ENCODE results near the gene SORT1. TPM values are rescaled to one million over a fixed set of nuclear protein-coding genes. Genes with fewer than 3 reads are reported as not detected.
"Not testable (repeated sequence)": the region's sequence is repeated elsewhere in the genome, so short reads cannot be mapped to it uniquely, and the experiment has no call there.

The SORT1 gene
- total and polyA plus RNA-seq, 4 donors: 1.0 to 10.6 (median 3.4) TPM

DNA sequence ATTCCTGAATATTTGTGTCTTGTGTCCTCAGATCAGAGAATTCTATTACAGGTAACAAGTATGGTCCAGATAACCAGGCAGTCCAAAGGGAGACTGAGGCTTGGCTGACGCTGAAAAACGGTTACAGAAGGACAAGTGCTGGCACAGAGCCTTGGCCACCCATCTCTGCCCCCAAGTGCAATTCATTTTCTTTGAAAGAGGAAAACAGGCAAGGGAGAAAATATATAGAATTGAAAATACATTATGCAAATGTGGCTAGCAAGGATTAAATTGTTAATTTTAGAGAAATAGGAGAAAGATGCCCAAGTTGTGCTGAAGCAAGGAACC is 1.2 kb downstream of the SORT1 start (continued):
- TF ChIP-seq, protein P1, sequence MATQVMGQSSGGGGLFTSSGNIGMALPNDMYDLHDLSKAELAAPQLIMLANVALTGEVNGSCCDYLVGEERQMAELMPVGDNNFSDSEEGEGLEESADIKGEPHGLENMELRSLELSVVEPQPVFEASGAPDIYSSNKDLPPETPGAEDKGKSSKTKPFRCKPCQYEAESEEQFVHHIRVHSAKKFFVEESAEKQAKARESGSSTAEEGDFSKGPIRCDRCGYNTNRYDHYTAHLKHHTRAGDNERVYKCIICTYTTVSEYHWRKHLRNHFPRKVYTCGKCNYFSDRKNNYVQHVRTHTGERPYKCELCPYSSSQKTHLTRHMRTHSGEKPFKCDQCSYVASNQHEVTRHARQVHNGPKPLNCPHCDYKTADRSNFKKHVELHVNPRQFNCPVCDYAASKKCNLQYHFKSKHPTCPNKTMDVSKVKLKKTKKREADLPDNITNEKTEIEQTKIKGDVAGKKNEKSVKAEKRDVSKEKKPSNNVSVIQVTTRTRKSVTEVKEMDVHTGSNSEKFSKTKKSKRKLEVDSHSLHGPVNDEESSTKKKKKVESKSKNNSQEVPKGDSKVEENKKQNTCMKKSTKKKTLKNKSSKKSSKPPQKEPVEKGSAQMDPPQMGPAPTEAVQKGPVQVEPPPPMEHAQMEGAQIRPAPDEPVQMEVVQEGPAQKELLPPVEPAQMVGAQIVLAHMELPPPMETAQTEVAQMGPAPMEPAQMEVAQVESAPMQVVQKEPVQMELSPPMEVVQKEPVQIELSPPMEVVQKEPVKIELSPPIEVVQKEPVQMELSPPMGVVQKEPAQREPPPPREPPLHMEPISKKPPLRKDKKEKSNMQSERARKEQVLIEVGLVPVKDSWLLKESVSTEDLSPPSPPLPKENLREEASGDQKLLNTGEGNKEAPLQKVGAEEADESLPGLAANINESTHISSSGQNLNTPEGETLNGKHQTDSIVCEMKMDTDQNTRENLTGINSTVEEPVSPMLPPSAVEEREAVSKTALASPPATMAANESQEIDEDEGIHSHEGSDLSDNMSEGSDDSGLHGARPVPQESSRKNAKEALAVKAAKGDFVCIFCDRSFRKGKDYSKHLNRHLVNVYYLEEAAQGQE (IDR thresholded peaks at IDR 0.05): no peak

DNA sequence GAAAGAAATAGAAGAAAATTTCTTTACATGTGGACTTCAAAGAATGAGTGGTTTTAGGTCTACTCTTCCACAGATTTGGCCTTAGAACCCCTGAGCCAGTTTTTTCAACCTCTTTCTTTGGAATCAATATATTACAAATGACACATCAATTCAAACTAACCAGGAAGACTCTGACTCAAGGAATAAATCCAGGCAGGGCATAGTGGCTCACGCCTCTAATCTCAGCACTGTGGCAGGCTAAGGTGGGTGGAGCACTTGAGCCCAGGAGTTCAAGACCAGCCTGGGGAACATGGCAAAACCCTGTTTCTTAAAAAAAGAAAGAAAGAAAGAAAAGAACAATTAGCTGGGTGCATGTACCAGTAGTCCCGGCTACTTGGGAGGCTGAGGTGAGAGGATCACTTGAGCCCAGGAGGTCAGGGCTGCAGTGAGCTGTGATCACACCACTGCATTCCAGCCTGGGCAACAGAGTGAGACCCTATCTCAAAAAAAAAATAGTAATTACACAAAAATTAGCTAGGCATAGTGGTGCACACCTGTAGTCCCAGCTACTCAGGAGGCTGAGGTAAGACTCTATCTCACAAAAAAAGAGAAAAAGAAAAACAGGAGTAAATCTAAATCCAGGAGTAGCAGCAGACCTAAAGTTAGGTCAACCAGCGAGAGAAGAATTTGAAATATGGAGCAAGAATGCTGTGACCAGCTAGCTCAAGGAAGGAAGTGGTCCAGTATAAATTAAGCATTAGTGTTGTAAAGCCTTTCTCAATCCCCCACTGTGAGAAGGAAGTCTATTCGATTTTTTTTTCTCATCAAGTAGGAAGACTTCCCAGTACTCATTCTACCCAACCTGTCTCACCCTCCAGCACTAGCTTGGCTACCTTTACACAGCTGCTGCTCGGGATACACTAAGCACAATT is 1.9 kb downstream of the SORT1 start:
- no peaks in the 10 kb centered on the region for H3K9me3 ChIP-seq (ENCODE audit: control insufficient read depth in 4 of 4, low read length in 3 of 4)

DNA sequence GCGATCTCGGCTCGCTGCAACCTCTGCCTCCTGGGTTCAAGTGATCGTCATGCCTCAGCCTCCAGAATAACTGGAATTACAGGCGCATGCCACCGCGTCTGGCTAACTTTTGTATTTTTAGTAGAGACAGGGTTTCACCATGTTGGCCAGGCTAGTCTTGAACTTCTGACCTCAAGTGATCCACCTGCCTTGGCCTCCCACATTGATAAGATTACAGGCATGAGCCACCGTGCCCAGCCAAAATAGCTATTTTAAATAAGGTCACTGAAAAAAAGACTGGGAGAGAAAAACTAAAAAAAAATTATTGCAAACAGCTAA is 2.5 kb downstream of the SORT1 start:
- 78% methylated on average over 8 of the region's 8 CpGs for WGBS
- peaks cover 5 to 23% (median 13%) of the 10 kb centered on the region in 4 donors for H3K4me1 ChIP-seq (ENCODE audit: control insufficient read depth in 4 of 4, insufficient read depth in 4 of 4, low read length in 3 of 4)
- not testable (repeated sequence) for H3K9me3 ChIP-seq (ENCODE audit: control insufficient read depth in 4 of 4, low read length in 3 of 4); H3K27me3 ChIP-seq (ENCODE audit: control insufficient read depth in 4 of 4, insufficient read depth in 4 of 4, low read length in 3 of 4); DNase-seq (ENCODE audit: low spot score); H3K4me3 ChIP-seq (ENCODE audit: low read depth in 1 of 3, low read length in 3 of 3); H3K36me3 ChIP-seq (ENCODE audit: control insufficient read depth in 4 of 4, insufficient read depth in 3 of 4, low read depth in 1 of 4, low read length in 3 of 4); H3K9ac ChIP-seq (ENCODE audit: low read depth in 1 of 2, low read length in 2 of 2); H3K27ac ChIP-seq (ENCODE audit: low read depth in 1 of 2, low read length in 2 of 2)

More for the DNA sequence above, 1.9 kb downstream of the SORT1 start:
- TF ChIP-seq FOXA1 (IDR thresholded peaks at IDR 0.05) (no peak), HNF4A (conservative IDR thresholded peaks at IDR 0.05) (no peak)
- DNase-seq (ENCODE audit: low spot score): no peak
- H3K9ac ChIP-seq (ENCODE audit: low read depth in 1 of 2, low read length in 2 of 2): no peak overlapping the region
- 74% methylated on average over 5 of the region's 5 CpGs for WGBS
- H3K4me3 ChIP-seq (ENCODE audit: low read depth in 1 of 3, low read length in 3 of 3): no peak overlapping the region
- H3K27ac ChIP-seq (ENCODE audit: low read depth in 1 of 2, low read length in 2 of 2): no peak overlapping the region
- peaks cover 5 to 23% (median 13%) of the 10 kb centered on the region in 4 donors for H3K4me1 ChIP-seq (ENCODE audit: control insufficient read depth in 4 of 4, insufficient read depth in 4 of 4, low read length in 3 of 4)
- peaks cover 0 to 3% (median 1%) of the 10 kb centered on the region in 4 donors for H3K36me3 ChIP-seq (ENCODE audit: control insufficient read depth in 4 of 4, insufficient read depth in 3 of 4, low read depth in 1 of 4, low read length in 3 of 4)
- H3K27me3 ChIP-seq (ENCODE audit: control insufficient read depth in 4 of 4, insufficient read depth in 4 of 4, low read length in 3 of 4): no peaks in the 10 kb centered on the region

DNA sequence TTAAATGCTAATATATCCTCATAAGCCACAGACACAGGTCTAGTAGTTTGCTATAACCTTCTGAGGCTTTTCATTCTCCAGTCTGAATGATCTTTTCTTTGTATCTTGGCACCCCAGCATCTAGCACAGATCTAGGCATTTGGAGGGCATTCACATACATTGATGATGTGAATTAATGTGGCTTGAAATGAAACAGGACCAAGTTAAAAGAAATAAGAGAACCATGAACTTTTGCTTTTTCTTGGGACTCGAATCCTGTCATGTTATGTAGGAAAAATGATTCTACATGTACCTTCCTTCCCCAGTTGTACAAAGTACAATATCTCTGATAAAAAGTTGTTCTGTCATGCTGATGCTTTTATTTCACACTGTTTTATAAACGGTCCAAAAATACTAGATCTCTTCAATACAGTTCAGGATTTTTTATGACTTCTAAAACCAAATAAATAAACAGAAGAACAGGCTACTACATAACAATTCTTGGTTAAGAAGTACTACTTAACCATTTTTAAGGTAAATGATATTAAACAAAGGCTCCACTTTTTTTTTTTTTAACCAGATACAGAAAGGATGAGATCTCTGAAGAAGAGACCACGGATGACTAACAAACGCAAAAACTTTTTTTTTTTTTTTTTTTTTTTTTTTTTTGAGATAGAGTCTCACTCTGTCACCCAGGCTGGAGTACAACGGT is 3.0 kb downstream of the SORT1 start:
- Histone ChIP-seq H3K9me3 (ENCODE audit: control insufficient read depth in 4 of 4, low read length in 3 of 4) (no peaks in the 10 kb centered on the region), H3K36me3 (ENCODE audit: control insufficient read depth in 4 of 4, insufficient read depth in 3 of 4, low read depth in 1 of 4, low read length in 3 of 4) (no peaks in the 10 kb centered on the region), H3K4me3 (ENCODE audit: low read depth in 1 of 3, low read length in 3 of 3) (no peak overlapping the region), H3K27me3 (ENCODE audit: control insufficient read depth in 4 of 4, insufficient read depth in 4 of 4, low read length in 3 of 4) (no peaks in the 10 kb centered on the region), H3K9ac (ENCODE audit: low read depth in 1 of 2, low read length in 2 of 2) (no peak overlapping the region), H3K4me1 (ENCODE audit: control insufficient read depth in 4 of 4, insufficient read depth in 4 of 4, low read length in 3 of 4) (peaks cover 5 to 23% (median 13%) of the 10 kb centered on the region in 4 donors), H3K27ac (ENCODE audit: low read depth in 1 of 2, low read length in 2 of 2) (no peak overlapping the region)
- no peak for TF ChIP-seq FOXA2 (IDR thresholded peaks at IDR 0.05)
- TF ChIP-seq, protein P2, sequence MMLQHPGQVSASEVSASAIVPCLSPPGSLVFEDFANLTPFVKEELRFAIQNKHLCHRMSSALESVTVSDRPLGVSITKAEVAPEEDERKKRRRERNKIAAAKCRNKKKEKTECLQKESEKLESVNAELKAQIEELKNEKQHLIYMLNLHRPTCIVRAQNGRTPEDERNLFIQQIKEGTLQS (IDR thresholded peaks at IDR 0.05): no peak
- 86% methylated on average over 5 of the region's 5 CpGs for WGBS
- no peak for DNase-seq (ENCODE audit: low spot score)

Data from liver (tissue), 9 donors.